ENCODE data around the gene UNC79. TPM values are rescaled to one million over a fixed set of nuclear protein-coding genes. Genes with fewer than 3 reads are reported as not detected.

Gene UNC79
- total RNA-seq, 1 experiment from 2014 or later: 0.07 TPM

DNA sequence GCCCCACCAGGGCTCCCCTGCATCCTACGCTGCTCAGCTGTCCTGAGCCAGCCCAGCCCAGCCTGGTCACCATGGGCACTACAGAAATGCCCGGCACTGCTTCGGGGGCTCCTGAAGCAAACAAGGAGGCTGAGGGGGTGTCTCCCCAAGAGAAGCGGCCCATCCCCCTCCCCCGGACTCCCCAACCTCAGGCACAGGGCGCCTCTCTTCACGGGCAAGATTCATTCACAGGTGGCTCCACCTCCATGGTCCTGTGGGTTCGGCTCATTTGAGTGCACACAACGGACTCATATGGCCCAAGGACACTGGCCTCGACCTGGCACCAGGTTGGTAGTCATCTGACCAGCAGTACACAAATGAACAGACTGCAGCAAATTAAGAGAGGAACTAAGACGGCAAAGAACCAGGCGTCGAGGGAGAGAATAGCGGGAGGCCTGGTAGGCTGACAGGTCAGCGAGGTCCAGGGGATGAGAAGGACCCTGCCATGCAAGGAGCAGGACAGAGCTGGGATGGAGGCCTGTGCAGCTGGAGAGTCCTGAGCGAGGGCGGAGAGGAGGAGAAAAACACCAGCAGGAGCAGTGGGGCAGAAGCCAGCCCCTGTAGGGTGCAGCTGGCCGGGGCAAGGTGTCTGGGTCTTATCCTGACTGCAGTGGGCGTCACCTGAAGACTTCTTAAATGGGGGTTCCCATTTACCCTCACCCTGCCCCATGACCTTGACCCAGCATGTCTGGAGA is 297.3 kb downstream of the UNC79 start:
- no peaks in the 10 kb centered on the region for H3K9me3 ChIP-seq (ENCODE audit: insufficient read depth, low read depth)
- no peaks in the 10 kb centered on the region for H4K20me1 ChIP-seq (ENCODE audit: insufficient read depth)
- H3K36me3 ChIP-seq (ENCODE audit: low read depth): no peaks in the 10 kb centered on the region
- ChIA-PET CTCF (no interaction called here), POLR2A (ENCODE audit: unreplicated experiment) (no interaction called here)
- no peaks in the 10 kb centered on the region for H3K9me2 ChIP-seq (ENCODE audit: insufficient read depth)
- DNase-seq: no peak
- H2AFZ ChIP-seq: no peak overlapping the region
- no peaks in the 10 kb centered on the region for H3K79me2 ChIP-seq (ENCODE audit: low read depth)
- H3K27me3 ChIP-seq (ENCODE audit: insufficient read depth, low read depth): peaks cover 32% of the 10 kb centered on the region
- H3K4me3 ChIP-seq: no peak overlapping the region
- H3F3A ChIP-seq (ENCODE audit: insufficient read depth, low read depth): no peaks in the 10 kb centered on the region
- H3K4me2 ChIP-seq: no peak overlapping the region
- H3K4me1 ChIP-seq (replicated peaks; ENCODE audit: insufficient read depth): no peaks in the 10 kb centered on the region
- H3K27ac ChIP-seq: no peak overlapping the region
- TF ChIP-seq, protein P1, sequence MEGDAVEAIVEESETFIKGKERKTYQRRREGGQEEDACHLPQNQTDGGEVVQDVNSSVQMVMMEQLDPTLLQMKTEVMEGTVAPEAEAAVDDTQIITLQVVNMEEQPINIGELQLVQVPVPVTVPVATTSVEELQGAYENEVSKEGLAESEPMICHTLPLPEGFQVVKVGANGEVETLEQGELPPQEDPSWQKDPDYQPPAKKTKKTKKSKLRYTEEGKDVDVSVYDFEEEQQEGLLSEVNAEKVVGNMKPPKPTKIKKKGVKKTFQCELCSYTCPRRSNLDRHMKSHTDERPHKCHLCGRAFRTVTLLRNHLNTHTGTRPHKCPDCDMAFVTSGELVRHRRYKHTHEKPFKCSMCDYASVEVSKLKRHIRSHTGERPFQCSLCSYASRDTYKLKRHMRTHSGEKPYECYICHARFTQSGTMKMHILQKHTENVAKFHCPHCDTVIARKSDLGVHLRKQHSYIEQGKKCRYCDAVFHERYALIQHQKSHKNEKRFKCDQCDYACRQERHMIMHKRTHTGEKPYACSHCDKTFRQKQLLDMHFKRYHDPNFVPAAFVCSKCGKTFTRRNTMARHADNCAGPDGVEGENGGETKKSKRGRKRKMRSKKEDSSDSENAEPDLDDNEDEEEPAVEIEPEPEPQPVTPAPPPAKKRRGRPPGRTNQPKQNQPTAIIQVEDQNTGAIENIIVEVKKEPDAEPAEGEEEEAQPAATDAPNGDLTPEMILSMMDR (conservative IDR thresholded peaks at IDR 0.05): no peak
- TF ChIP-seq EZH2 (IDR thresholded peaks at IDR 0.05; ENCODE audit: low read depth): no peak
- intact Hi-C loops (cut with micrococcal nuclease; ENCODE audit: unreplicated experiment): no loop called here
- BruUV-seq (replicated peaks): no TSS peak

DNA sequence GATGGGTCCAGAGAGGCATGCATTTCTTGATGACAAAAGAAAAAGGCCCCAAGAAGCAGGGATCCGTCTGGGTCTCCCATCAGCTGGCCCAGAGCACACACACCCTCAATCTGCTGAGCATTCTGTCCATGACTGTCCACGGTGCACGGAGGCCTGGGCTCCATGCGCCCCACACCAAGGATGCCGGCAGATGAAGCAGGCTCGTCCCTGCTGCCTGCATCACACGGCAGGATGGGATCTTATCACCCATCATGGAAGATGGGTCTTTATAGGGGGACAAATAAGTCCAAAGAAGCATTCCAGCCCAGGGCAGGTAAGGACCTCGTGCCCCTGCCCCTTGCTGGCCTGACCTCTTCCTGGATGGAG is 297.9 kb downstream of the UNC79 start:
- no peak overlapping the region for H3K4me3 ChIP-seq
- no TSS peak for BruUV-seq (replicated peaks)
- no peaks in the 10 kb centered on the region for H3F3A ChIP-seq (ENCODE audit: insufficient read depth, low read depth)
- TF ChIP-seq, protein P1 (conservative IDR thresholded peaks at IDR 0.05): no peak
- no peak for TF ChIP-seq EZH2 (IDR thresholded peaks at IDR 0.05; ENCODE audit: low read depth)
- H3K27ac ChIP-seq: no peak overlapping the region
- DNase-seq: no peak
- H3K4me2 ChIP-seq: no peak overlapping the region
- no peak overlapping the region for H2AFZ ChIP-seq
- no peaks in the 10 kb centered on the region for H3K4me1 ChIP-seq (replicated peaks; ENCODE audit: insufficient read depth)
- ChIA-PET POLR2A (ENCODE audit: unreplicated experiment) (no interaction called here), CTCF (no interaction called here)
- intact Hi-C loops (cut with micrococcal nuclease; ENCODE audit: unreplicated experiment): no loop called here
- H3K36me3 ChIP-seq (ENCODE audit: low read depth): no peaks in the 10 kb centered on the region
- no peaks in the 10 kb centered on the region for H3K9me3 ChIP-seq (ENCODE audit: insufficient read depth, low read depth)
- H3K27me3 ChIP-seq (ENCODE audit: insufficient read depth, low read depth): peaks cover 37% of the 10 kb centered on the region
- H3K79me2 ChIP-seq (ENCODE audit: low read depth): no peaks in the 10 kb centered on the region
- H4K20me1 ChIP-seq (ENCODE audit: insufficient read depth): no peaks in the 10 kb centered on the region
- H3K9me2 ChIP-seq (ENCODE audit: insufficient read depth): no peaks in the 10 kb centered on the region

DNA sequence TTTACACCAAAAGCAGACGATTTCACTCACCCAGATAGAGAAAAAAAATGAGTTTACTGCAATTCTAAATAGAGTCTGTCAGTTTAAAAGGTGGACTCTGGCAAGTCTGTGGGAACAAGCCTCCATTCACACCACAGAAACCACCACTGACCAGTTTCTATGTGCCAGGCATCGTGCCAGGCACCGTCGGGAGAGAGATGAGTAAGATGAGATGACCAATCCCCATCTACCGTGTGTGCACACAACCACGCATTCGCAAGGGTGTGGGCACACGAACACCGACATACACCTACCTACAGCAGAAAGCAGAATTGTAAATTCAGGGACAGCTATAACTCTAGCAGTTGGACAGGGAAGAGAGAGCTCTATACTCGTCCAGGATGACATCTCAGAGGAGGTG is 299.3 kb downstream of the UNC79 start:
- ChIA-PET CTCF (no interaction called here), POLR2A (ENCODE audit: unreplicated experiment) (no interaction called here)
- Histone ChIP-seq H3K9me2 (ENCODE audit: insufficient read depth) (no peaks in the 10 kb centered on the region), H4K20me1 (ENCODE audit: insufficient read depth) (no peaks in the 10 kb centered on the region), H3F3A (ENCODE audit: insufficient read depth, low read depth) (no peaks in the 10 kb centered on the region), H3K9me3 (ENCODE audit: insufficient read depth, low read depth) (no peaks in the 10 kb centered on the region), H2AFZ (no peak overlapping the region), H3K36me3 (ENCODE audit: low read depth) (no peaks in the 10 kb centered on the region), H3K4me1 (replicated peaks; ENCODE audit: insufficient read depth) (no peaks in the 10 kb centered on the region), H3K27me3 (ENCODE audit: insufficient read depth, low read depth) (peaks cover 41% of the 10 kb centered on the region), H3K79me2 (ENCODE audit: low read depth) (no peaks in the 10 kb centered on the region), H3K4me3 (no peak overlapping the region), H3K27ac (no peak overlapping the region), H3K4me2 (no peak overlapping the region)
- intact Hi-C loops (cut with micrococcal nuclease; ENCODE audit: unreplicated experiment): no loop called here
- no peak for DNase-seq
- no TSS peak for BruUV-seq (replicated peaks)
- TF ChIP-seq, protein P1 (conservative IDR thresholded peaks at IDR 0.05): no peak
- TF ChIP-seq EZH2 (IDR thresholded peaks at IDR 0.05; ENCODE audit: low read depth): no peak

Measured in PC-9 (cell line).